Liver (tissue), 9 donors: ENCODE results near the gene FLT1. TPM values are rescaled to one million over a fixed set of nuclear protein-coding genes. Genes with fewer than 3 reads are reported as not detected.

Experiments
- DNase-seq: peaks from one replicate; pipeline ENCODE4 v3.0.0-alpha.2; 2017; ENCODE audit warnings: low spot score
- H3K27ac ChIP-seq, 2 donors: one replicate each; pipeline ENCODE4 v1.7.0; 2013; ENCODE audit warnings: inconsistent platforms in 2 of 2, low read length in 2 of 2, control low read depth in 1 of 2, low read depth in 1 of 2, mild to moderate bottlenecking in 1 of 2
- H3K27me3 ChIP-seq, 4 donors: one replicate each; pipeline versions ENCODE4 v1.6.1 to v1.7.0; 2013; ENCODE audit warnings: low read length in 3 of 4, inconsistent platforms in 1 of 4, mild to moderate bottlenecking in 1 of 4, moderate library complexity in 1 of 4; ENCODE audit not compliant: control insufficient read depth in 4 of 4, insufficient read depth in 4 of 4
- H3K36me3 ChIP-seq, 4 donors: one replicate each; pipeline versions ENCODE4 v1.6.1 to v1.7.0; 2013; ENCODE audit warnings: low read length in 3 of 4, mild to moderate bottlenecking in 3 of 4, low read depth in 1 of 4, moderate library complexity in 1 of 4; ENCODE audit not compliant: control insufficient read depth in 4 of 4, insufficient read depth in 3 of 4
- H3K4me1 ChIP-seq, 4 donors: one replicate each; pipeline versions ENCODE4 v1.6.1 to v1.7.0; 2013; ENCODE audit warnings: low read length in 3 of 4, mild to moderate bottlenecking in 3 of 4, moderate library complexity in 1 of 4; ENCODE audit not compliant: control insufficient read depth in 4 of 4, insufficient read depth in 4 of 4
- H3K4me3 ChIP-seq, 3 donors: one replicate each; pipeline versions ENCODE4 v1.6.1 to v1.7.0; 2013; ENCODE audit warnings: low read length in 3 of 3, control low read depth in 1 of 3, low read depth in 1 of 3, mild to moderate bottlenecking in 1 of 3
- H3K9ac ChIP-seq, 2 donors: one replicate each; pipeline ENCODE4 v1.7.0; 2013; ENCODE audit warnings: low read length in 2 of 2, mild to moderate bottlenecking in 2 of 2, moderate library complexity in 2 of 2, control low read depth in 1 of 2, low read depth in 1 of 2
- H3K9me3 ChIP-seq, 4 donors: one replicate each; pipeline versions ENCODE4 v1.6.1 to v1.7.0; 2013; ENCODE audit warnings: low read length in 3 of 4; ENCODE audit not compliant: control insufficient read depth in 4 of 4
- EGR1 ChIP-seq, 2 donors: IDR thresholded peaks; 2 replicates each; pipeline ENCODE4 v1.6.1; 2016 to 2018; ENCODE audit warnings: antibody characterized with exemption in 2 of 2, low read depth in 2 of 2
- FOXA1 ChIP-seq: IDR thresholded peaks from 2 replicates; pipeline ENCODE4 v1.6.1; 2016; ENCODE audit warnings: antibody characterized with exemption
- FOXA2 ChIP-seq: IDR thresholded peaks from 2 replicates; pipeline ENCODE4 v1.6.1; 2016; ENCODE audit warnings: antibody characterized with exemption
- GABPA ChIP-seq, 2 donors: IDR thresholded peaks in 1 of 2; conservative IDR thresholded peaks in 1 of 2; 2 replicates each; pipeline ENCODE4 v1.6.1; 2016; ENCODE audit warnings: antibody characterized with exemption in 2 of 2, mild to moderate bottlenecking in 1 of 2, moderate library complexity in 1 of 2
- HNF4A ChIP-seq, 2 donors: conservative IDR thresholded peaks; 2 replicates each; pipeline ENCODE4 v1.6.1; 2016; ENCODE audit warnings: antibody characterized with exemption in 2 of 2, mild to moderate bottlenecking in 2 of 2
- JUND ChIP-seq, 2 donors: IDR thresholded peaks; 2 replicates each; pipeline ENCODE4 v1.6.1; 2016; ENCODE audit warnings: antibody characterized with exemption in 2 of 2
- MAX ChIP-seq: IDR thresholded peaks from 2 replicates; pipeline ENCODE4 v1.6.1; 2016; ENCODE audit warnings: antibody characterized with exemption
- NR2F2 ChIP-seq: IDR thresholded peaks from 2 replicates; pipeline ENCODE4 v1.6.1; 2016; ENCODE audit warnings: antibody characterized with exemption
- RAD21 ChIP-seq, 2 donors: IDR thresholded peaks; 2 replicates each; pipeline ENCODE4 v1.6.1; 2016; ENCODE audit warnings: antibody characterized with exemption in 2 of 2, mild to moderate bottlenecking in 2 of 2
- REST ChIP-seq: IDR thresholded peaks from 2 replicates; pipeline ENCODE4 v1.6.1; 2016; ENCODE audit warnings: antibody characterized with exemption, mild to moderate bottlenecking
- RXRA ChIP-seq, 2 donors: IDR thresholded peaks; 2 replicates each; pipeline ENCODE4 v1.6.1; 2017 to 2018; ENCODE audit warnings: antibody characterized with exemption in 2 of 2, mild to moderate bottlenecking in 1 of 2
- SP1 ChIP-seq: IDR thresholded peaks from 2 replicates; pipeline ENCODE4 v1.6.1; 2018; ENCODE audit warnings: antibody characterized with exemption, mild to moderate bottlenecking
- YY1 ChIP-seq: IDR thresholded peaks from 2 replicates; pipeline ENCODE4 v1.6.1; 2016; ENCODE audit warnings: antibody characterized with exemption, mild to moderate bottlenecking
- ZBTB33 ChIP-seq: IDR thresholded peaks from 2 replicates; pipeline ENCODE4 v1.6.1; 2016; ENCODE audit warnings: antibody characterized with exemption
- WGBS: extraction: QIAGEN DNeasy Blood & Tissue Kit; methylation state at CpG from one replicate; pipeline ENCODE4 v1.1.7; 2013; 5-methylcytosine and 5-hydroxymethylcytosine counted together
- polyA plus RNA-seq, 2 donors: library from polyadenylated mRNA; stranded (reverse) in 1 of 2; unstranded in 1 of 2; fragments of 200-250 nt in 1 of 2; fragments of >200 nt in 1 of 2; fragmentation: Nextera tagmentation in 1 of 2; extraction: Ambion mirVana in 1 of 2; gene quantifications; one replicate each; pipeline versions ENCODE4 v1.2.1 to v1.2.3, GENCODE V29; 2013 to 2015
- total RNA-seq, 2 donors: library from RNA; depleted of rRNA; stranded (reverse); fragments of >200 nt; gene quantifications; one replicate each; pipeline ENCODE4 v1.2.3, GENCODE V29; 2014
- donor health status: healthy.
- donor health status: healthy.
- donor health status: healthy.
- donor health status: healthy.
- donor health status: healthy.

Gene FLT1
- total and polyA plus RNA-seq, 4 donors: 4.1 to 19.7 (median 9.3) TPM

- 58% methylated on average over 7 of the region's 7 CpGs for WGBS
- no peak overlapping the region for H3K4me3 ChIP-seq
- DNase-seq: no peak
- no peak overlapping the region for H3K27ac ChIP-seq
- H3K4me1 ChIP-seq: peaks cover 0 to 1% (median 0%) of the 10 kb centered on the region in 4 donors
- H3K27me3 ChIP-seq: peaks cover 0 to 4% (median 0%) of the 10 kb centered on the region in 4 donors
- H3K36me3 ChIP-seq: no peaks in the 10 kb centered on the region
- H3K9me3 ChIP-seq: no peaks in the 10 kb centered on the region
- no peak overlapping the region for H3K9ac ChIP-seq
- TF ChIP-seq RAD21 (IDR thresholded peaks at IDR 0.05): no peak
- TF ChIP-seq MAX: no peak
- no peak for TF ChIP-seq NR2F2
- no peak for TF ChIP-seq GABPA (IDR thresholded peaks at IDR 0.05 in 1 of 2, conservative IDR thresholded peaks at IDR 0.05 in 1 of 2)
- TF ChIP-seq ZBTB33: no peak
- TF ChIP-seq JUND (IDR thresholded peaks at IDR 0.05): no peak
These were observed 11.5 kb downstream of the FLT1 start for GRCh38 chr13:28483313-28483931.

- Histone ChIP-seq H3K36me3 (no peaks in the 10 kb centered on the region), H3K4me3 (no peak overlapping the region), H3K27ac (no peak overlapping the region), H3K9ac (no peak overlapping the region), H3K4me1 (no peaks in the 10 kb centered on the region), H3K9me3 (no peaks in the 10 kb centered on the region), H3K27me3 (peaks cover 0 to 4% (median 0%) of the 10 kb centered on the region in 4 donors)
- 65% methylated on average over 1 of the region's 1 CpG for WGBS
- TF ChIP-seq FOXA1 (no peak), FOXA2 (no peak), HNF4A (conservative IDR thresholded peaks at IDR 0.05) (no peak), RAD21 (IDR thresholded peaks at IDR 0.05) (no peak), REST (no peak), YY1 (no peak)
- DNase-seq: no peak
These were observed 15.9 kb downstream of the FLT1 start for GRCh38 chr13:28479005-28479404.

GRCh38 chr13:28478127-28478526, 16.8 kb downstream of the FLT1 start:
- H3K9me3 ChIP-seq: no peaks in the 10 kb centered on the region
- H3K4me1 ChIP-seq: no peaks in the 10 kb centered on the region
- H3K9ac ChIP-seq: no peak overlapping the region
- 79% methylated on average over 3 of the region's 3 CpGs for WGBS
- H3K36me3 ChIP-seq: no peaks in the 10 kb centered on the region
- no peak for DNase-seq
- peaks cover 0 to 4% (median 0%) of the 10 kb centered on the region in 4 donors for H3K27me3 ChIP-seq
- H3K27ac ChIP-seq: no peak overlapping the region
- no peak overlapping the region for H3K4me3 ChIP-seq
- TF ChIP-seq EGR1 (IDR thresholded peaks at IDR 0.05; ENCODE audit: low read depth in 2 of 2): no peak
- TF ChIP-seq REST: no peak
- no peak for TF ChIP-seq JUND (IDR thresholded peaks at IDR 0.05)
- TF ChIP-seq ZBTB33: no peak
- no peak for TF ChIP-seq MAX
- TF ChIP-seq GABPA (IDR thresholded peaks at IDR 0.05 in 1 of 2, conservative IDR thresholded peaks at IDR 0.05 in 1 of 2): no peak
- no peak for TF ChIP-seq SP1
- no peak for TF ChIP-seq YY1
- TF ChIP-seq RXRA (IDR thresholded peaks at IDR 0.05): no peak
